Endothelial cell of umbilical vein (primary cell): Measurements from ENCODE around the gene NT5DC1. TPM values are rescaled to one million over a fixed set of nuclear protein-coding genes. Genes with fewer than 3 reads are reported as not detected.

Experiments
- BruUV-seq: library from RNA; stranded (reverse); fragments of 400-500 nt; replicated peaks from 2 replicates; lab custom pipeline; 2021; lab: Mats Ljungman, UMichigan
- CTCF ChIA-PET: fragments of 300-600, 350-600 bp; sonication (Branson Sonifier 250); formaldehyde crosslinking; loops from one replicate; lab custom pipeline; 2021; ENCODE audit warnings: antibody characterized with exemption, inconsistent platforms; lab: Charles Lee
- POLR2A ChIA-PET: fragments of 300-600, 350-600 bp; sonication (Branson Sonifier 250); formaldehyde crosslinking; loops from one replicate; lab custom pipeline; 2021; ENCODE audit warnings: antibody characterized with exemption, inconsistent platforms; lab: Charles Lee
- DNase-seq: peaks from one replicate; pipeline ENCODE4 v3.0.0-alpha.2; 2011; ENCODE audit warnings: low read depth, low spot score
- FAIRE-seq: peaks from 2 replicates; lab custom pipeline; 2011; peaks lifted over from hg19 to GRCh38; lab: Jason Lieb, UNC
- H2AFZ ChIP-seq: 2 replicates; pipeline ENCODE4 v1.6.0; 2012; ENCODE audit warnings: low read depth, low read length, control low read depth, inconsistent platforms
- H3K27ac ChIP-seq: 2 replicates; pipeline ENCODE4 v1.5.1; 2011; ENCODE audit warnings: low read depth, mild to moderate bottlenecking, control low read depth, low read length, moderate library complexity; ENCODE audit not compliant: insufficient read depth
- H3K27me3 ChIP-seq, 2 experiments: 2 replicates each; pipeline versions ENCODE4 v1.6.0 to v1.6.1; 2011; ENCODE audit warnings: low read length in 2 of 2, mixed read lengths in 1 of 2; ENCODE audit not compliant: control insufficient read depth in 2 of 2, insufficient read depth in 2 of 2
- H3K36me3 ChIP-seq, 2 experiments: 2 replicates in 1 of 2; 3 replicates in 1 of 2; pipeline ENCODE4 v1.5.1; 2011; ENCODE audit warnings: low read length in 2 of 2, mild to moderate bottlenecking in 1 of 2, moderate library complexity in 1 of 2; ENCODE audit not compliant: control insufficient read depth in 2 of 2, insufficient read depth in 2 of 2; ENCODE audit errors: extremely low read depth in 1 of 2
- H3K4me1 ChIP-seq: 3 replicates; pipeline ENCODE4 v1.5.1; 2011; ENCODE audit warnings: mild to moderate bottlenecking, low read length; ENCODE audit not compliant: control insufficient read depth, insufficient read depth; ENCODE audit errors: extremely low read depth
- H3K4me2 ChIP-seq: 2 replicates; pipeline ENCODE4 v1.6.1; 2011; ENCODE audit warnings: low read length, control low read depth, mixed read lengths; ENCODE audit not compliant: insufficient read depth
- H3K4me3 ChIP-seq, 3 experiments: fragments of 200-600 bp in 1 of 3; sonication (generic), shearing (Covaris generic) in 1 of 3; replicated peaks in 1 of 3; 2 replicates each; pipeline ENCODE4 v1.5.1; 2011 to 2016; ENCODE audit warnings: control low read depth in 3 of 3, low read length in 3 of 3, mild to moderate bottlenecking in 2 of 3, inconsistent platforms in 1 of 3, low read depth in 1 of 3, moderate library complexity in 1 of 3; ENCODE audit not compliant: insufficient read depth in 1 of 3
- H3K79me2 ChIP-seq: 2 replicates; pipeline ENCODE4 v1.6.0; 2012; ENCODE audit warnings: low read length, inconsistent platforms; ENCODE audit not compliant: control insufficient read depth, insufficient read depth
- H3K9ac ChIP-seq: replicated peaks from 2 replicates; pipeline ENCODE3; 2011; ENCODE audit warnings: low read length, control low read depth; ENCODE audit not compliant: insufficient read depth; ENCODE audit errors: extremely low read depth
- H3K9me1 ChIP-seq: replicated peaks from 3 replicates; pipeline ENCODE4 v1.6.0; 2011; ENCODE audit warnings: mild to moderate bottlenecking, low read length; ENCODE audit not compliant: control insufficient read depth, insufficient read depth; ENCODE audit errors: extremely low read depth
- H3K9me3 ChIP-seq: replicated peaks from 2 replicates; pipeline ENCODE4 v1.5.1; 2012; ENCODE audit warnings: low read length, inconsistent platforms; ENCODE audit not compliant: control insufficient read depth, insufficient read depth
- H4K20me1 ChIP-seq: replicated peaks from 2 replicates; pipeline ENCODE3; 2011; ENCODE audit warnings: mild to moderate bottlenecking, low read length; ENCODE audit not compliant: control insufficient read depth, insufficient read depth; ENCODE audit errors: extremely low read depth
- EZH2 ChIP-seq: IDR thresholded peaks from 2 replicates; pipeline ENCODE4 v1.6.1; 2012; ENCODE audit warnings: borderline replicate concordance, low read depth, mild to moderate bottlenecking, moderate library complexity, low read length, inconsistent platforms; ENCODE audit not compliant: severe bottlenecking
- FOS ChIP-seq: IDR thresholded peaks from 2 replicates; pipeline ENCODE4 v1.6.1; 2011; ENCODE audit warnings: mild to moderate bottlenecking, low read length, moderate library complexity, borderline replicate concordance; ENCODE audit not compliant: insufficient read depth
- GATA2 ChIP-seq: IDR thresholded peaks from 2 replicates; pipeline ENCODE4 v1.7.0; 2011; ENCODE audit warnings: low read depth, mild to moderate bottlenecking, moderate library complexity, mixed read lengths, low read length; ENCODE audit not compliant: insufficient read length, insufficient read depth
- JUN ChIP-seq: IDR thresholded peaks from 2 replicates; pipeline ENCODE4 v1.6.1; 2011; ENCODE audit warnings: borderline replicate concordance, low read depth; ENCODE audit not compliant: insufficient read length, insufficient read depth
- MYC ChIP-seq: IDR thresholded peaks from one replicate; pipeline ENCODE4 v1.6.1; 2011; ENCODE audit warnings: mild to moderate bottlenecking, low read depth, low read length
- POLR2A ChIP-seq: IDR thresholded peaks from 2 replicates; pipeline ENCODE4 v1.6.1; 2012; ENCODE audit warnings: low read depth, mild to moderate bottlenecking, control low read depth, low read length
- POLR2AphosphoS5 ChIP-seq: IDR thresholded peaks from 2 replicates; pipeline ENCODE4 v1.6.1; 2012; ENCODE audit warnings: low read depth, mild to moderate bottlenecking, control low read depth, low read length, moderate library complexity; ENCODE audit not compliant: insufficient read depth
- dilution Hi-C: fragments of 300-500 bp; cut with MboI; formaldehyde crosslinking; loops from one replicate; pipeline ENCODE4 v1.15.0; 2019; ENCODE audit warnings: low sequenced_read_pairs; ENCODE audit not compliant: extremely low pct_ligation_motif_present
- intact Hi-C: fragments of 100-400 bp; cut with micrococcal nuclease; formaldehyde crosslinking; loops from one replicate; pipeline ENCODE4 v1.10.0; 2022
- polyA plus RNA-seq, 4 experiments: library from polyadenylated mRNA; depleted of rRNA in 3 of 4; stranded (reverse) in 3 of 4; unstranded in 1 of 4; fragments of >200 nt; gene quantifications; 2 replicates each; pipeline versions ENCODE4 v1.2.1 to v1.2.3, GENCODE V29; 2011 to 2012; ENCODE audit warnings: missing spikeins in 1 of 4
- total RNA-seq: library from RNA; stranded (reverse); gene quantifications from 2 replicates; pipeline ENCODE4 v1.2.3, GENCODE V29; 2021
- TF ChIP-seq, protein P1 (sequence below): IDR thresholded peaks from 2 replicates; pipeline ENCODE4 v1.6.1; 2011; ENCODE audit not compliant: insufficient read depth, insufficient read length
- TF ChIP-seq, protein P2 (sequence below), 2 donors: IDR thresholded peaks; 1 replicate in 1 of 2; 2 replicates in 1 of 2; pipeline ENCODE4 v1.5.1; 2011; ENCODE audit warnings: low read length in 2 of 2, mild to moderate bottlenecking in 2 of 2, moderate library complexity in 2 of 2, control low read depth in 1 of 2, inconsistent platforms in 1 of 2, low read depth in 1 of 2; ENCODE audit not compliant: insufficient read depth in 1 of 2; ENCODE audit errors: extremely low read depth in 1 of 2

NT5DC1 gene
- total and polyA plus RNA-seq, 2 donors (not counting 3 experiments of a cell fraction or from before 2014, with no cell fraction given) = 11.3 to 24.3 TPM

DNA sequence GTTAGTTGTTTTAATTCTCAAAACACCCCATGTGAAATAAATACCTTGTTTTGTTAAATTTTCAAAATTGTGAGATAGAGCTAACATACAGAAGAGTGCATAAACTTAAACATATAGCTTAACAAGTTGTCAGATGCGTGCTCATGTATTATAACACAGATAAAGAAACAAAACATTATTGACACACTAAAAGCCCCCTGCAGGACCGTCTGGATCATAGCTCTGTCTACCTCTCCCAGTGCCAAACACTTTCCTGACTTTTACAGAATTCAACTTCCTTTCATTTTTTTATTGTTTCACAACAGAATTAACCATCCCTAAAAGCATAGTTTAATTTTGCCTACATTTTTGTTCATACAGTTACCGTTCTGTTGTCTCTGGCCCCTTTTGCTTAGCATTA lies 22.1 kb upstream of the NT5DC1 start:
- ChIA-PET POLR2A (no interaction called here), CTCF (interaction anchor here (1.1 to 1.3 kb wide), 2 partner anchors 19 to 67 kb away, joined by 4 to 11 read pairs; no protein-coding TSS in a partner anchor)
- Histone ChIP-seq H3K79me2 (no peaks in the 10 kb centered on the region), H3K9ac (no peak overlapping the region), H3K4me1 (no peaks in the 10 kb centered on the region), H3K4me3 (no peak overlapping the region), H3K27ac (no peak overlapping the region), H3K4me2 (no peak overlapping the region), H3K27me3 (peaks cover 0 to 1% of the 10 kb centered on the region in 2 experiments), H3K9me3 (no peaks in the 10 kb centered on the region), H3K9me1 (no peaks in the 10 kb centered on the region), H4K20me1 (no peaks in the 10 kb centered on the region), H3K36me3 (no peaks in the 10 kb centered on the region), H2AFZ (no peak overlapping the region)
- no TSS peak for BruUV-seq
- intact Hi-C loops (no loop called here), dilution Hi-C loops (no loop called here)
- TF ChIP-seq, protein P1, sequence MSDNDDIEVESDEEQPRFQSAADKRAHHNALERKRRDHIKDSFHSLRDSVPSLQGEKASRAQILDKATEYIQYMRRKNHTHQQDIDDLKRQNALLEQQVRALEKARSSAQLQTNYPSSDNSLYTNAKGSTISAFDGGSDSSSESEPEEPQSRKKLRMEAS = no peak
- TF ChIP-seq POLR2AphosphoS5 = no peak
- no peak for TF ChIP-seq MYC
- TF ChIP-seq FOS = no peak
- no peak for TF ChIP-seq POLR2A
- no peak for TF ChIP-seq JUN
- no peak for TF ChIP-seq EZH2
- no peak for TF ChIP-seq GATA2
- TF ChIP-seq, protein P2, sequence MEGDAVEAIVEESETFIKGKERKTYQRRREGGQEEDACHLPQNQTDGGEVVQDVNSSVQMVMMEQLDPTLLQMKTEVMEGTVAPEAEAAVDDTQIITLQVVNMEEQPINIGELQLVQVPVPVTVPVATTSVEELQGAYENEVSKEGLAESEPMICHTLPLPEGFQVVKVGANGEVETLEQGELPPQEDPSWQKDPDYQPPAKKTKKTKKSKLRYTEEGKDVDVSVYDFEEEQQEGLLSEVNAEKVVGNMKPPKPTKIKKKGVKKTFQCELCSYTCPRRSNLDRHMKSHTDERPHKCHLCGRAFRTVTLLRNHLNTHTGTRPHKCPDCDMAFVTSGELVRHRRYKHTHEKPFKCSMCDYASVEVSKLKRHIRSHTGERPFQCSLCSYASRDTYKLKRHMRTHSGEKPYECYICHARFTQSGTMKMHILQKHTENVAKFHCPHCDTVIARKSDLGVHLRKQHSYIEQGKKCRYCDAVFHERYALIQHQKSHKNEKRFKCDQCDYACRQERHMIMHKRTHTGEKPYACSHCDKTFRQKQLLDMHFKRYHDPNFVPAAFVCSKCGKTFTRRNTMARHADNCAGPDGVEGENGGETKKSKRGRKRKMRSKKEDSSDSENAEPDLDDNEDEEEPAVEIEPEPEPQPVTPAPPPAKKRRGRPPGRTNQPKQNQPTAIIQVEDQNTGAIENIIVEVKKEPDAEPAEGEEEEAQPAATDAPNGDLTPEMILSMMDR (IDR thresholded peaks at IDR 0.05; ENCODE audit: extremely low read depth in 1 of 2, insufficient read depth in 1 of 2, low read depth in 1 of 2, low read length in 2 of 2) = no peak
- FAIRE-seq (peak; percentile 26), DNase-seq (no peak)
